ENCODE measurements around the gene ENOX1. TPM values are rescaled to one million over a fixed set of nuclear protein-coding genes. Genes with fewer than 3 reads are reported as not detected.

ENOX1 gene
- total RNA-seq, 3 donors from 2014 or later (not counting 1 experiment from before 2014, with no cell fraction given), result not detected

- no peaks in the 10 kb centered on the region for H3K4me1 ChIP-seq (ENCODE audit: control insufficient read depth, insufficient read depth, low read length)
- H3K4me3 ChIP-seq (ENCODE audit: low read length), result no peak overlapping the region
- Mint-ChIP-seq H3K27me3 (ENCODE audit: low read depth in 2 of 2) (peaks cover 15 to 30% of the 10 kb centered on the region in 2 donors), H3K9me3 (no peaks in the 10 kb centered on the region), H3K27ac (no peak overlapping the region), H3K4me1 (no peaks in the 10 kb centered on the region), H3K36me3 (no peaks in the 10 kb centered on the region), H3K4me3 (no peak overlapping the region)
- H3K27ac ChIP-seq (ENCODE audit: low read length), result no peak overlapping the region
- intact Hi-C loops (cut with micrococcal nuclease), result no loop called here
- DNase-seq (no peak), ATAC-seq (no peak)
- no peak for TF ChIP-seq CTCF (IDR thresholded peaks at IDR 0.05)
- H3K9me3 ChIP-seq (ENCODE audit: control insufficient read depth, insufficient read depth, low read length), result peaks cover under 1% of the 10 kb centered on the region
- H3K36me3 ChIP-seq (ENCODE audit: control insufficient read depth, insufficient read depth, low read length), result no peaks in the 10 kb centered on the region
- H3K27me3 ChIP-seq (ENCODE audit: control insufficient read depth, insufficient read depth, low read length), result no peaks in the 10 kb centered on the region
- 87% methylated on average over 6 of the region's 6 CpGs for WGBS (ENCODE audit: insufficient coverage)
These were observed 488.6 kb downstream of the ENOX1 start for GRCh38 chr13:43297967-43298678.

GRCh38 chr13:43295825-43296564, 490.8 kb downstream of the ENOX1 start:
- no peak overlapping the region for H3K4me3 Mint-ChIP-seq
- no peak overlapping the region for H3K27ac Mint-ChIP-seq
- no peak for DNase-seq
- Histone ChIP-seq H3K4me3 (ENCODE audit: low read length) (no peak overlapping the region), H3K4me1 (ENCODE audit: control insufficient read depth, insufficient read depth, low read length) (no peaks in the 10 kb centered on the region), H3K27ac (ENCODE audit: low read length) (no peak overlapping the region), H3K27me3 (ENCODE audit: control insufficient read depth, insufficient read depth, low read length) (no peaks in the 10 kb centered on the region), H3K9me3 (ENCODE audit: control insufficient read depth, insufficient read depth, low read length) (peaks cover 6% of the 10 kb centered on the region), H3K36me3 (ENCODE audit: control insufficient read depth, insufficient read depth, low read length) (no peaks in the 10 kb centered on the region)
- H3K4me1 Mint-ChIP-seq, result no peaks in the 10 kb centered on the region
- no peaks in the 10 kb centered on the region for H3K9me3 Mint-ChIP-seq
- no peak for ATAC-seq
- no peaks in the 10 kb centered on the region for H3K36me3 Mint-ChIP-seq
- 86% methylated on average over 5 of the region's 5 CpGs for WGBS (ENCODE audit: insufficient coverage)
- no peak for TF ChIP-seq CTCF (IDR thresholded peaks at IDR 0.05)
- intact Hi-C loops (cut with micrococcal nuclease), result no loop called here
- peaks cover 15 to 30% of the 10 kb centered on the region in 2 donors for H3K27me3 Mint-ChIP-seq (ENCODE audit: low read depth in 2 of 2)

- H3K9me3 ChIP-seq (ENCODE audit: control insufficient read depth, insufficient read depth, low read length), result peaks cover 6% of the 10 kb centered on the region
- H3K27ac ChIP-seq (ENCODE audit: low read length), result no peak overlapping the region
- H3K9me3 Mint-ChIP-seq, result no peaks in the 10 kb centered on the region
- no peaks in the 10 kb centered on the region for H3K36me3 Mint-ChIP-seq
- H3K36me3 ChIP-seq (ENCODE audit: control insufficient read depth, insufficient read depth, low read length), result no peaks in the 10 kb centered on the region
- peaks cover 17 to 24% of the 10 kb centered on the region in 2 donors for H3K27me3 Mint-ChIP-seq (ENCODE audit: low read depth in 2 of 2)
- 83% methylated on average over 2 of the region's 2 CpGs for WGBS (ENCODE audit: insufficient coverage)
- no peak overlapping the region for H3K4me3 ChIP-seq (ENCODE audit: low read length)
- no peaks in the 10 kb centered on the region for H3K4me1 Mint-ChIP-seq
- H3K4me3 Mint-ChIP-seq, result no peak overlapping the region
- H3K27ac Mint-ChIP-seq, result no peak overlapping the region
- no peaks in the 10 kb centered on the region for H3K4me1 ChIP-seq (ENCODE audit: control insufficient read depth, insufficient read depth, low read length)
- intact Hi-C loops (cut with micrococcal nuclease), result no loop called here
- no peaks in the 10 kb centered on the region for H3K27me3 ChIP-seq (ENCODE audit: control insufficient read depth, insufficient read depth, low read length)
- ATAC-seq, result no peak
- DNase-seq, result no peak
- no peak for TF ChIP-seq CTCF (IDR thresholded peaks at IDR 0.05)
These were observed 491.5 kb downstream of the ENOX1 start for GRCh38 chr13:43295321-43295720.
